Mononuclear cell (primary cell): Measurements from ENCODE around the gene DCLK2. TPM values are rescaled to one million over a fixed set of nuclear protein-coding genes. Genes with fewer than 3 reads are reported as not detected.

Source experiments
- H3K27me3 ChIP-seq: 2 replicates; pipeline ENCODE4 v1.6.0; 2011; ENCODE audit warnings: low read length, control low read depth; ENCODE audit not compliant: insufficient read depth
- H3K4me1 ChIP-seq: 2 replicates; pipeline ENCODE4 v1.5.1; 2011; ENCODE audit warnings: mild to moderate bottlenecking, low read length, control low read depth; ENCODE audit not compliant: insufficient read depth
- H3K4me3 ChIP-seq: 2 replicates; pipeline ENCODE4 v1.5.1; 2011; ENCODE audit warnings: mild to moderate bottlenecking, low read length, moderate library complexity
- H3K9me3 ChIP-seq: 2 replicates; pipeline ENCODE4 v1.5.1; 2011; ENCODE audit warnings: low read depth, mild to moderate bottlenecking, control low read depth, low read length
- total RNA-seq: library from RNA; depleted of rRNA; stranded (reverse); fragments of >200 nt; gene quantifications from one replicate; pipeline ENCODE4 v1.2.3, GENCODE V29; 2012

DCLK2 gene
- total RNA-seq, 1 donor = 0.31 TPM

GRCh38 chr4:150211799-150212445 lies 133.7 kb downstream of the DCLK2 start:
- Histone ChIP-seq H3K27me3 (no peaks in the 10 kb centered on the region), H3K4me3 (no peak overlapping the region), H3K9me3 (no peaks in the 10 kb centered on the region), H3K4me1 (no peaks in the 10 kb centered on the region)

DNA sequence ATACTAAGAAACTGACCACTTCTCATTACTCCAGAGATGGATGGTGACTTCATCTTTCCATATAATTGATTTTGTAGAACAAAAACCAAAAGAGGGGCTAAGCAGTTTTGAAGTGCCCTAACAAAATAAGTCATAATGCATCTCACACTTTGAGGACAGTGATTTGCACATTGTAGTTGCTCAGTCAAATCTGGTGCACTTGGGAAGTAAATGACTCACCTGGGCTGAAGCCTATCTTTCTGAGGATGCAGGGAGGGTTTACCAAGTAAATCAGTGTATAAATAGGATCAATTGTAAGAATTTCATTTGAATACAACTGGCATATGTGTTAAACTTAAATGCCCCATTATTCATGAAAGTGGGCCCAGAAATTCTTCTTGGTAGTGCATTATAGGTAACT lies 134.2 kb downstream of the DCLK2 start:
- no peaks in the 10 kb centered on the region for H3K27me3 ChIP-seq
- H3K4me1 ChIP-seq = no peaks in the 10 kb centered on the region
- no peak overlapping the region for H3K4me3 ChIP-seq
- H3K9me3 ChIP-seq = no peaks in the 10 kb centered on the region

GRCh38 chr4:150212927-150213326 lies 134.7 kb downstream of the DCLK2 start:
- Histone ChIP-seq H3K27me3 (no peaks in the 10 kb centered on the region), H3K4me3 (no peak overlapping the region), H3K4me1 (no peaks in the 10 kb centered on the region), H3K9me3 (no peaks in the 10 kb centered on the region)

GRCh38 chr4:150215601-150216000 lies 137.4 kb downstream of the DCLK2 start:
- H3K4me1 ChIP-seq = no peaks in the 10 kb centered on the region
- H3K9me3 ChIP-seq = no peaks in the 10 kb centered on the region
- no peaks in the 10 kb centered on the region for H3K27me3 ChIP-seq
- no peak overlapping the region for H3K4me3 ChIP-seq

DNA sequence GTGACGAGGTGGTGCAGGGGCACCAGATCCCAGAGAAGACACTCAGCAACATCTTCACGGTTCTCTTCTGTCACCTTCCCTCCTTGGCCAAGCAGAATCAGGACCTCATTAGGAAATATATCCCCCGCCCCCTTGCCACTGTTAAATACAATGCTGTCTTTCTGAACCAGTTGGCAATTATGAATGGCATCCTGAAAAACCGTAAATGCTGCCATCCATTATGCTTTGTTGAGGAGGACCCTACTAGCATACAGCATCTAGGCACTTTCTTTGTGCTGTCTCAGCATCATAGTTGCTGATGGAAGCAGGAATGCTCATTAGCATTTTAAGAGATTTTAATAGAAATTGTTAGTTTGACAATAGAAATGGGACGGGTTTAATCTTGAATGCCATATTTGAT lies 138.5 kb downstream of the DCLK2 start:
- Histone ChIP-seq H3K27me3 (no peaks in the 10 kb centered on the region), H3K4me3 (no peak overlapping the region), H3K9me3 (no peaks in the 10 kb centered on the region), H3K4me1 (no peaks in the 10 kb centered on the region)

- Histone ChIP-seq H3K4me1 (no peaks in the 10 kb centered on the region), H3K27me3 (no peaks in the 10 kb centered on the region), H3K4me3 (no peak overlapping the region), H3K9me3 (no peaks in the 10 kb centered on the region)
Observed at GRCh38 chr4:150217192-150217591, 138.9 kb downstream of the DCLK2 start.

DNA sequence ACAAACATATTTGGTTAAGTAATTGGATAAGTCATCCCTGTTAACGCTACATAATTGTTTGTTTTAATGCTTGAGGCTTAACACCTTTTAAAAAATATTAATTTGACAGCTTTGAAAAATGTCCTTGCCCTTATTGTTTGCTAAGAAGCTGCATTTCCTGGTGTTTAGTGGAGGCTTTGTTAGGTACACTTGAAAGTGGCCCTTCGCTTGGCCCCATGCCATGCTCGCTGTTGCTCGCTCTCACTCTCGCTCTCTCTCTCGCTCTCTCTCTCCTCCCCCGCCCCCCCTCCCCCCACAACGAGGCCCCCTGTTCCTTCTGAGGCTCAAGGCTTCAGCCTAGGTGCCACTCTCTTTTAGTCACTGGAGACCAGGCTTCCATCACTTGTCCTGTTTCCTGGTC lies 139.6 kb downstream of the DCLK2 start:
- no peaks in the 10 kb centered on the region for H3K4me1 ChIP-seq

GRCh38 chr4:150218447-150218846 lies 140.2 kb downstream of the DCLK2 start:
- no peaks in the 10 kb centered on the region for H3K9me3 ChIP-seq
- H3K4me1 ChIP-seq = no peaks in the 10 kb centered on the region
- H3K4me3 ChIP-seq = no peak overlapping the region
- no peaks in the 10 kb centered on the region for H3K27me3 ChIP-seq

More for the DNA sequence above, 139.6 kb downstream of the DCLK2 start:
- H3K9me3 ChIP-seq = no peaks in the 10 kb centered on the region
- H3K4me3 ChIP-seq = no peak overlapping the region
- H3K27me3 ChIP-seq = no peaks in the 10 kb centered on the region

GRCh38 chr4:150219841-150220240 lies 141.6 kb downstream of the DCLK2 start:
- H3K9me3 ChIP-seq = no peaks in the 10 kb centered on the region
- H3K4me1 ChIP-seq = no peaks in the 10 kb centered on the region
- H3K27me3 ChIP-seq = no peaks in the 10 kb centered on the region
- H3K4me3 ChIP-seq = no peak overlapping the region

GRCh38 chr4:150224896-150225591 lies 146.8 kb downstream of the DCLK2 start:
- no peaks in the 10 kb centered on the region for H3K9me3 ChIP-seq
- H3K4me1 ChIP-seq = no peaks in the 10 kb centered on the region
- H3K27me3 ChIP-seq = no peaks in the 10 kb centered on the region
- H3K4me3 ChIP-seq = no peak overlapping the region

GRCh38 chr4:150229520-150229919 lies 151.3 kb downstream of the DCLK2 start:
- no peak overlapping the region for H3K4me3 ChIP-seq
- H3K4me1 ChIP-seq = no peaks in the 10 kb centered on the region
- no peaks in the 10 kb centered on the region for H3K9me3 ChIP-seq
- no peaks in the 10 kb centered on the region for H3K27me3 ChIP-seq

DNA sequence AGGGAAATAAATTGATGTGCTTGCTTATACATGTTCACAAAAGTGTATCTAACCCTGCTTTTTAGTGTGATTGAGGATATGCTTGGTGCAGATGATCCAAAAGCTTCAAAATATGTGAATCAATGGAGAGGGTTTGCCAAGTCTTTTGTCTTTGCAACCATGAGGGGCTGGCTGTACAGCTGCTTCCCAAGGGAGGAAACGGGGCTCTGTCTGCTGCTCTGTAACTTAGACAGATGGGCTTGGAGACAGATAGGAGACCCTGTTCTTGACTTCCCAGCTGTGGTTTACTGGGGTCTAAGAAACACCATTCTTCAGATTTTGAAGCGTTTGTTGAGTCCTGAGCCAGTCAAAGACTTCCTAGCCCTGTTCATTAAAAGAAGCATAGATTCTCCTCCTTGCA lies 152.3 kb downstream of the DCLK2 start:
- no peaks in the 10 kb centered on the region for H3K9me3 ChIP-seq
- no peak overlapping the region for H3K4me3 ChIP-seq
- H3K4me1 ChIP-seq = no peaks in the 10 kb centered on the region
- no peaks in the 10 kb centered on the region for H3K27me3 ChIP-seq

DNA sequence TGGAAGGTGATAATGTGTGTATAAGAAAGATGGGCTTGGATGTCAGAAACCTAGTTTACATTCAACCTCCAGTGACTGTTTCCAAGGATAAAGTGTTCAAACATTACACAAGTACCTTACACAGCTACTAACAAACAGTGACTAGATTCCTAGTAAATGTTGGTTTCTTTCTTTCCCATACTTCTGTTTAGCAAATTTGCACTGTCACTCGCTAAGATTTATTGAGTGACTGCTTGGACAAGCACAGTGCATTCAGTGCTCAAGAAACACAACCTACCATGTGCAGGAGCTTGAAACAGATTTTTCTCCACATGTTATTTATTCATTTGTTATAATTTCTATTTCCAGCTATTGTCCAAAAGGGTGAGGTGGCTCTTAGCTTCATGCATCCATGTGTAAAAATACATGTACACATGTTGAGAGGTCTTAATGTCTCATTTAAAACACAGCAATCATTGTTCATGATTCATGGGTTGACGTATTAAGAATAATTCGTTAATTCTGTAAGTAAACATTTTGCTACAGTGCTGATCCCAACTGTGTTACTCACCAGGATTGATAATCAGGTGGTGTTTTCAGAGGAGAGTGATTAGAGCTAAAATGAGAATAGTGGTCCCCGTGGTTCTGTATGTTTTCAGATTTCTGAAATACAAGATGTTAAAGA lies 153.0 kb downstream of the DCLK2 start:
- no peaks in the 10 kb centered on the region for H3K9me3 ChIP-seq
- H3K4me1 ChIP-seq = no peaks in the 10 kb centered on the region
- no peaks in the 10 kb centered on the region for H3K27me3 ChIP-seq
- no peak overlapping the region for H3K4me3 ChIP-seq

DNA sequence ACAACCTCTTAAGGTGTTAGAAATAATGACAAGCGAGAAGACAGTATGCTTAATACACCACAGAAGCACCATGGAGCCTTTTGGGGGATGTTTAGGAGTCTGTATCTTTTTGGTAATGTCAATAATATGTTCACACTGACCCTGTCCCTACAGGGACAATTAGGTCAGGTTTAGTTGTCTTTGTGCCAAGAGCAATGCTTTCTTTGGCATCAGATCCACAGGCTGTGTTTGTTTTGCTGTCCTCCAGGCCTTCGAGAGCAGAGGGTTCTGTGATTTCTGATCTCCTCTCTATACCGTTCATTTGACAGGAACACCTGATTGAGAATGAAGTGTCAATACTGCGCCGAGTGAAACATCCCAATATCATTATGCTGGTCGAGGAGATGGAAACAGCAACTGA lies 153.8 kb downstream of the DCLK2 start:
- no peak overlapping the region for H3K4me3 ChIP-seq
- no peaks in the 10 kb centered on the region for H3K9me3 ChIP-seq
- H3K4me1 ChIP-seq = no peaks in the 10 kb centered on the region
- no peaks in the 10 kb centered on the region for H3K27me3 ChIP-seq

DNA sequence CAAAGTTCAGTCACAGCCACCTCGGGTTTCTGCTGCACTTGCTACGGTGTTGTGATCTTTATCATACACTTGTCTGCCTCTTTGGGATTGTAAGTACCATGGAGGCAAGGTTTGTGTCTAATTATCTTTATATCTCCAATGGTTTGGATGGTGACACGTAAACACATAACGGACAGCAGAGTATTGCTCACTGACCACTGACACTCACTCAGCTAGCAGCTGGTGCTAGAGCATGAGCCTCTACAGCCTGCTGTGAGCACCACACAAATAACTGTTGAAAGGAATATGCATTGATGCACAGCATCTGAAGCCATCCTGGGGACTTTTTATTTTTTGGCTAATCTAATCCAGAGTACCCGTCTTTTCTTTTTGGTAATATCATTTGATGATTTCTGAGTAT lies 156.0 kb downstream of the DCLK2 start:
- Histone ChIP-seq H3K4me1 (no peaks in the 10 kb centered on the region), H3K27me3 (no peaks in the 10 kb centered on the region), H3K4me3 (no peak overlapping the region)

More for the DNA sequence above, 156.0 kb downstream of the DCLK2 start:
- H3K9me3 ChIP-seq = no peaks in the 10 kb centered on the region
